SK-N-SH (cell line): ENCODE measurements around the gene MYH11. TPM values are rescaled to one million over a fixed set of nuclear protein-coding genes. Genes with fewer than 3 reads are reported as not detected.

Source experiments
- CTCF ChIA-PET: fragments of 300-600, 350-600 bp; formaldehyde crosslinking; extraction: SDS; loops from one replicate; lab custom pipeline; 2021; lab: Yijun Ruan, JAX
- POLR2A ChIA-PET: fragments of 350-600 bp; sonication (Branson Sonifier 250); formaldehyde crosslinking; extraction: SDS; loops from one replicate; lab custom pipeline; 2020; ENCODE audit warnings: antibody characterized with exemption, inconsistent platforms; lab: Yijun Ruan, JAX
- DNase-seq: peaks from one replicate; pipeline ENCODE4 v3.0.0; 2012
- H2AFZ ChIP-seq: fragments of 200-600 bp; sonication (generic); 2 replicates; pipeline ENCODE4 v1.8.1; 2016; ENCODE audit warnings: antibody characterized with exemption, mild to moderate bottlenecking, low read depth
- H3F3A ChIP-seq: fragments of 200-600 bp; sonication (generic); replicated peaks from 2 replicates; pipeline ENCODE3; 2016; ENCODE audit warnings: antibody characterized with exemption, mild to moderate bottlenecking; ENCODE audit not compliant: insufficient read depth
- H3K27ac ChIP-seq, 2 experiments: fragments of 200-500 bp in 1 of 2; fragments of 200-600 bp in 1 of 2; sonication (Bioruptor generic) in 1 of 2; sonication (generic), shearing (Covaris generic) in 1 of 2; 2 replicates each; pipeline versions ENCODE4 v1.5.1 to v1.6.1; 2014 to 2016; ENCODE audit warnings: low read depth in 2 of 2, inconsistent platforms in 1 of 2, low read length in 1 of 2, mild to moderate bottlenecking in 1 of 2, mixed read lengths in 1 of 2
- H3K27me3 ChIP-seq: fragments of 200-600 bp; sonication (generic), shearing (Covaris generic); 2 replicates; pipeline ENCODE4 v1.6.1; 2016; ENCODE audit warnings: mixed run types; ENCODE audit not compliant: insufficient read depth
- H3K36me3 ChIP-seq, 2 experiments: fragments of 200-500 bp in 1 of 2; fragments of 200-600 bp in 1 of 2; sonication (Bioruptor generic) in 1 of 2; sonication (generic) in 1 of 2; replicated peaks in 1 of 2; 2 replicates each; pipeline versions ENCODE3 to v1.5.1; 2014 to 2016; ENCODE audit warnings: low read length in 1 of 2, mild to moderate bottlenecking in 1 of 2; ENCODE audit not compliant: insufficient read depth in 2 of 2, control insufficient read depth in 1 of 2
- H3K4me1 ChIP-seq, 2 experiments: fragments of 200-500 bp in 1 of 2; fragments of 200-600 bp in 1 of 2; sonication (Bioruptor generic) in 1 of 2; sonication (generic), shearing (Covaris generic) in 1 of 2; 2 replicates each; pipeline versions ENCODE4 v1.5.1 to v1.6.1; 2014 to 2016; ENCODE audit warnings: low read depth in 1 of 2, low read length in 1 of 2, mixed run types in 1 of 2; ENCODE audit not compliant: insufficient read depth in 2 of 2, control insufficient read depth in 1 of 2
- H3K4me2 ChIP-seq: fragments of 200-600 bp; sonication (generic), shearing (Covaris generic); 2 replicates; pipeline ENCODE4 v1.6.1; 2017; ENCODE audit warnings: mixed run types
- H3K4me3 ChIP-seq, 2 experiments: fragments of 200-500 bp in 1 of 2; fragments of 200-600 bp in 1 of 2; sonication (Bioruptor generic) in 1 of 2; sonication (generic), shearing (Covaris generic) in 1 of 2; 2 replicates each; pipeline versions ENCODE4 v1.5.1 to v1.8.1; 2014 to 2016; ENCODE audit warnings: low read depth in 2 of 2, inconsistent platforms in 1 of 2, low read length in 1 of 2, mild to moderate bottlenecking in 1 of 2, mixed read lengths in 1 of 2, moderate library complexity in 1 of 2
- H3K79me2 ChIP-seq: fragments of 200-600 bp; sonication (generic); 2 replicates; pipeline ENCODE4 v1.8.1; 2017; ENCODE audit warnings: mild to moderate bottlenecking; ENCODE audit not compliant: insufficient read depth
- H3K9ac ChIP-seq: fragments of 200-600 bp; sonication (generic); 2 replicates; pipeline ENCODE4 v1.6.1; 2017; ENCODE audit warnings: mixed run types
- H3K9me2 ChIP-seq: fragments of 200-600 bp; sonication (generic); 2 replicates; pipeline ENCODE4 v1.6.1; 2017; ENCODE audit warnings: mixed run types
- H3K9me3 ChIP-seq: fragments of 200-600 bp; sonication (generic); 2 replicates; pipeline ENCODE4 v1.6.1; 2017; ENCODE audit warnings: mixed run types, mild to moderate bottlenecking, moderate library complexity
- H4K20me1 ChIP-seq: fragments of 200-600 bp; sonication (generic); 2 replicates; pipeline ENCODE4 v1.6.1; 2017; ENCODE audit warnings: mild to moderate bottlenecking, mixed run types; ENCODE audit not compliant: insufficient read depth
- ELF1 ChIP-seq: IDR thresholded peaks from 2 replicates; pipeline ENCODE4 v1.4.0; 2012
- EZH2phosphoT487 ChIP-seq: fragments of 200-600 bp; sonication (generic); IDR thresholded peaks from 2 replicates; pipeline ENCODE4 v1.6.1; 2017; ENCODE audit warnings: low read depth, mixed run types, mild to moderate bottlenecking, antibody characterized with exemption, moderate library complexity, borderline replicate concordance
- FOSL2 ChIP-seq: IDR thresholded peaks from 2 replicates; pipeline ENCODE4 v1.4.0; 2012; ENCODE audit warnings: low read depth, mild to moderate bottlenecking, moderate library complexity, borderline replicate concordance
- FOXJ3 ChIP-seq: sonication (generic); formaldehyde crosslinking; IDR thresholded peaks from 2 replicates; pipeline ENCODE4 v1.5.1; 2020; ENCODE audit warnings: mild to moderate bottlenecking, missing genetic modification reagents
- IRF3 ChIP-seq: fragments of 150-350 bp; IDR thresholded peaks from 2 replicates; pipeline ENCODE4 v1.6.1; 2016; ENCODE audit warnings: mild to moderate bottlenecking, low read depth, low read length
- JUND ChIP-seq: IDR thresholded peaks from 2 replicates; pipeline ENCODE4 v1.4.0; 2012
- MAX ChIP-seq: IDR thresholded peaks from 2 replicates; pipeline ENCODE4 v1.4.0; 2012; ENCODE audit warnings: low read depth
- NRF1 ChIP-seq: IDR thresholded peaks from 2 replicates; pipeline ENCODE4 v1.6.1; 2012; ENCODE audit warnings: low read depth, mild to moderate bottlenecking, low read length
- POLR2AphosphoS5 ChIP-seq: IDR thresholded peaks from 2 replicates; pipeline ENCODE4 v1.6.1; 2012; ENCODE audit warnings: low read depth, low read length
- RAD21 ChIP-seq: IDR thresholded peaks from 2 replicates; pipeline ENCODE4 v1.6.1; 2012; ENCODE audit warnings: mild to moderate bottlenecking, low read length
- RXRA ChIP-seq: IDR thresholded peaks from 2 replicates; pipeline ENCODE4 v1.4.0; 2012; ENCODE audit warnings: low read depth, mild to moderate bottlenecking, borderline replicate concordance
- SIN3A ChIP-seq: IDR thresholded peaks from 2 replicates; pipeline ENCODE4 v1.6.1; 2012; ENCODE audit warnings: low read depth, mild to moderate bottlenecking, low read length, moderate library complexity, borderline replicate concordance
- SMC3 ChIP-seq: IDR thresholded peaks from 2 replicates; pipeline ENCODE4 v1.6.1; 2012; ENCODE audit warnings: low read depth, low read length, improper control_type of control experiment
- TCF12 ChIP-seq: IDR thresholded peaks from 2 replicates; pipeline ENCODE4 v1.4.0; 2012
- YY1 ChIP-seq: IDR thresholded peaks from 2 replicates; pipeline ENCODE4 v1.4.0; 2012; ENCODE audit warnings: low read depth, mild to moderate bottlenecking
- WGBS: methylation state at CpG from one replicate; pipeline ENCODE4 v1.1.6; 2017; ENCODE audit warnings: low lambda C conversion rate; 5-methylcytosine and 5-hydroxymethylcytosine counted together
- polyA plus RNA-seq, 3 experiments: library from polyadenylated mRNA; depleted of rRNA; stranded (reverse); fragments of >200 nt; gene quantifications; 2 replicates each; pipeline ENCODE4 v1.2.3, GENCODE V29; 2012
- TF ChIP-seq, protein P1 (sequence below): fragments of 200-600 bp; sonication (generic); IDR thresholded peaks from 2 replicates; pipeline ENCODE4 v1.6.1; 2017; ENCODE audit warnings: antibody characterized with exemption, mild to moderate bottlenecking, moderate library complexity
- TF ChIP-seq, protein P2 (sequence below): fragments of 150-350 bp; IDR thresholded peaks from 2 replicates; pipeline ENCODE4 v1.6.1; 2017; ENCODE audit warnings: antibody characterized with exemption, low read length, low read depth, borderline replicate concordance

The MYH11 gene
- polyA plus RNA-seq, 1 of the 3 experiments (the other 2 are of a cell fraction), result 0.02 TPM

DNA sequence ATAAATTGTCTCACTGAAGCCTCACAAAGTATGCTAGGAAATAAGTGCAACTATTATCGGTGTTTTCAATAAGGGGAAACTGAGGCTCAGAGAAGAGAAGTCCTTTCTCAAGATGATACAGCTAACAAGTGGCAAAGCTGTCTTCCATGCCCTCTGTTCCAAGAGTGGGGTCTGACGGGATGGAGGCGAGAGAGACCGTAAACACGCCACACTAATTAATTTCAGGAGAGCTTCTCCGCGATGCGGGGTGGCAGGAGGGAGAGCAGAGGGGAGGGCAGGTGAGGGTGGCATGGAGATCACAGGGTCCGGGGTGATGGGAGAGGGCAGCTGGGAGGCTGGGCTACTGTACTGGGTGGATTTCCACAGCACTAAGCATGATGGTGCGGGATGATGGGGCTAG is 80.3 kb downstream of the MYH11 start:
- Histone ChIP-seq H3F3A (no peaks in the 10 kb centered on the region), H3K79me2 (no peaks in the 10 kb centered on the region), H3K27ac (no peak overlapping the region), H3K36me3 (no peaks in the 10 kb centered on the region), H3K4me3 (no peak overlapping the region), H3K9me2 (no peaks in the 10 kb centered on the region), H3K9ac (no peak overlapping the region), H3K9me3 (no peaks in the 10 kb centered on the region), H3K27me3 (peaks cover 7% of the 10 kb centered on the region; the same call in 1 of the 2 replicates), H3K4me2 (no peak overlapping the region), H4K20me1 (no peaks in the 10 kb centered on the region), H3K4me1 (no peaks in the 10 kb centered on the region)
- DNase-seq, result no peak
- ChIA-PET POLR2A (no interaction called here), CTCF (interaction anchor here (1.8 to 3.2 kb wide), 4 partner anchors 10 to 51 kb away, joined by 6 to 19 read pairs (median 11); no protein-coding TSS in a partner anchor)
- 72% methylated on average over 10 of the region's 10 CpGs for WGBS
- TF ChIP-seq SIN3A (no peak), NRF1 (no peak), MAX (no peak), ELF1 (no peak), POLR2AphosphoS5 (no peak), SMC3 (no peak), FOSL2 (no peak), FOXJ3 (CRISPR knock-in tag) (no peak), YY1 (no peak)
- TF ChIP-seq, protein P1, sequence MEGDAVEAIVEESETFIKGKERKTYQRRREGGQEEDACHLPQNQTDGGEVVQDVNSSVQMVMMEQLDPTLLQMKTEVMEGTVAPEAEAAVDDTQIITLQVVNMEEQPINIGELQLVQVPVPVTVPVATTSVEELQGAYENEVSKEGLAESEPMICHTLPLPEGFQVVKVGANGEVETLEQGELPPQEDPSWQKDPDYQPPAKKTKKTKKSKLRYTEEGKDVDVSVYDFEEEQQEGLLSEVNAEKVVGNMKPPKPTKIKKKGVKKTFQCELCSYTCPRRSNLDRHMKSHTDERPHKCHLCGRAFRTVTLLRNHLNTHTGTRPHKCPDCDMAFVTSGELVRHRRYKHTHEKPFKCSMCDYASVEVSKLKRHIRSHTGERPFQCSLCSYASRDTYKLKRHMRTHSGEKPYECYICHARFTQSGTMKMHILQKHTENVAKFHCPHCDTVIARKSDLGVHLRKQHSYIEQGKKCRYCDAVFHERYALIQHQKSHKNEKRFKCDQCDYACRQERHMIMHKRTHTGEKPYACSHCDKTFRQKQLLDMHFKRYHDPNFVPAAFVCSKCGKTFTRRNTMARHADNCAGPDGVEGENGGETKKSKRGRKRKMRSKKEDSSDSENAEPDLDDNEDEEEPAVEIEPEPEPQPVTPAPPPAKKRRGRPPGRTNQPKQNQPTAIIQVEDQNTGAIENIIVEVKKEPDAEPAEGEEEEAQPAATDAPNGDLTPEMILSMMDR, result no peak
- TF ChIP-seq, all 33 proteins: peak for 0
- H2AFZ ChIP-seq, result no peak overlapping the region

GRCh38 chr16:15775663-15776304 is 81.0 kb downstream of the MYH11 start:
- Histone ChIP-seq H4K20me1 (no peaks in the 10 kb centered on the region), H3K9ac (no peak overlapping the region), H2AFZ (no peak overlapping the region), H3K4me3 (no peak overlapping the region), H3K9me2 (no peaks in the 10 kb centered on the region), H3K4me1 (no peaks in the 10 kb centered on the region), H3K9me3 (no peaks in the 10 kb centered on the region), H3K4me2 (no peak overlapping the region), H3F3A (no peaks in the 10 kb centered on the region)
- POLR2A ChIA-PET, result no interaction called here
- 74% methylated on average over 7 of the region's 7 CpGs for WGBS
- TF ChIP-seq RAD21, result no peak
- no peak for TF ChIP-seq TCF12
- TF ChIP-seq, protein P2, sequence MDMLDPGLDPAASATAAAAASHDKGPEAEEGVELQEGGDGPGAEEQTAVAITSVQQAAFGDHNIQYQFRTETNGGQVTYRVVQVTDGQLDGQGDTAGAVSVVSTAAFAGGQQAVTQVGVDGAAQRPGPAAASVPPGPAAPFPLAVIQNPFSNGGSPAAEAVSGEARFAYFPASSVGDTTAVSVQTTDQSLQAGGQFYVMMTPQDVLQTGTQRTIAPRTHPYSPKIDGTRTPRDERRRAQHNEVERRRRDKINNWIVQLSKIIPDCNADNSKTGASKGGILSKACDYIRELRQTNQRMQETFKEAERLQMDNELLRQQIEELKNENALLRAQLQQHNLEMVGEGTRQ, result no peak
- TF ChIP-seq JUND, result no peak
- TF ChIP-seq IRF3, result no peak
- TF ChIP-seq EZH2phosphoT487, result no peak
- no peak for TF ChIP-seq RXRA
- TF ChIP-seq, all 33 proteins: peak for 0
- peaks cover 7% of the 10 kb centered on the region; the same call in 1 of the 2 replicates for H3K27me3 ChIP-seq
- no peak for DNase-seq
- H3K36me3 ChIP-seq, result no peaks in the 10 kb centered on the region
- H3K79me2 ChIP-seq, result no peaks in the 10 kb centered on the region
- no peak overlapping the region for H3K27ac ChIP-seq
- CTCF ChIA-PET, result interaction anchor here (2.9 to 3.2 kb wide), 2 partner anchors 10 to 46 kb away, joined by 14 to 19 read pairs; no protein-coding TSS in a partner anchor
